Neural crest cell (in vitro differentiated cells): Measurements from ENCODE around the gene BPHL. TPM values are rescaled to one million over a fixed set of nuclear protein-coding genes. Genes with fewer than 3 reads are reported as not detected.

Experiments used
- DNase-seq: peaks from one replicate; pipeline ENCODE4 v3.0.0; 2021; ENCODE audit warnings: low read depth, mixed read lengths, low spot score
- H3K27ac Mint-ChIP-seq: one replicate; pipeline ENCODE4 v1.8.0; 2021; ENCODE audit warnings: mild to moderate bottlenecking, mixed read lengths; ENCODE audit not compliant: unreplicated experiment
- H3K27me3 Mint-ChIP-seq: 2 replicates; pipeline ENCODE4 v1.8.0; 2021; ENCODE audit warnings: low read depth, mild to moderate bottlenecking, mixed read lengths
- H3K36me3 Mint-ChIP-seq: 2 replicates; pipeline ENCODE4 v1.8.0; 2021; ENCODE audit warnings: low read depth, mild to moderate bottlenecking, mixed read lengths
- H3K4me1 Mint-ChIP-seq: 2 replicates; pipeline ENCODE4 v1.8.0; 2021; ENCODE audit warnings: mixed read lengths
- H3K4me3 Mint-ChIP-seq: one replicate; pipeline ENCODE4 v1.8.0; 2021; ENCODE audit warnings: mild to moderate bottlenecking, mixed read lengths
- H3K9me3 Mint-ChIP-seq: 2 replicates; pipeline ENCODE4 v1.8.0; 2021; ENCODE audit warnings: mixed read lengths
- CTCF ChIP-seq: fragments of 200-600 bp; sonication (generic); conservative IDR thresholded peaks from 2 replicates; pipeline ENCODE4 v1.5.0; 2021; ENCODE audit warnings: antibody characterized with exemption, mild to moderate bottlenecking
- total RNA-seq: library from RNA; stranded (reverse); gene quantifications from 2 replicates; pipeline ENCODE4 v1.2.1, GENCODE V29; 2021

The BPHL gene
- total RNA-seq, 1 donor from 2014 or later: 45.7 TPM

- peaks cover 43% of the 10 kb centered on the region for H3K36me3 Mint-ChIP-seq
- TF ChIP-seq CTCF: no peak
- no peak overlapping the region for H3K4me3 Mint-ChIP-seq
- no peak overlapping the region for H3K27ac Mint-ChIP-seq
- H3K27me3 Mint-ChIP-seq: no peaks in the 10 kb centered on the region
- DNase-seq: no peak
- no peaks in the 10 kb centered on the region for H3K4me1 Mint-ChIP-seq
- no peaks in the 10 kb centered on the region for H3K9me3 Mint-ChIP-seq
These were observed 32.1 kb upstream of the BPHL start for GRCh38 chr6:3086282-3086946.

- Mint-ChIP-seq H3K4me1 (no peaks in the 10 kb centered on the region), H3K27ac (no peak overlapping the region), H3K4me3 (no peak overlapping the region), H3K27me3 (no peaks in the 10 kb centered on the region), H3K9me3 (no peaks in the 10 kb centered on the region), H3K36me3 (peaks cover 35% of the 10 kb centered on the region)
- no peak for TF ChIP-seq CTCF
- no peak for DNase-seq
These were observed 30.1 kb upstream of the BPHL start for GRCh38 chr6:3088446-3088845.

GRCh38 chr6:3088968-3089367 lies 29.5 kb upstream of the BPHL start:
- no peak for TF ChIP-seq CTCF
- DNase-seq: no peak
- H3K36me3 Mint-ChIP-seq: peaks cover 30% of the 10 kb centered on the region
- no peaks in the 10 kb centered on the region for H3K27me3 Mint-ChIP-seq
- H3K4me1 Mint-ChIP-seq: no peaks in the 10 kb centered on the region
- H3K27ac Mint-ChIP-seq: no peak overlapping the region
- H3K4me3 Mint-ChIP-seq: no peak overlapping the region
- no peaks in the 10 kb centered on the region for H3K9me3 Mint-ChIP-seq

GRCh38 chr6:3090013-3090412 lies 28.5 kb upstream of the BPHL start:
- H3K36me3 Mint-ChIP-seq: peaks cover 27% of the 10 kb centered on the region
- DNase-seq: no peak

GRCh38 chr6:3094815-3095214 lies 23.7 kb upstream of the BPHL start:
- peaks cover 23% of the 10 kb centered on the region for H3K36me3 Mint-ChIP-seq
- H3K27me3 Mint-ChIP-seq: no peaks in the 10 kb centered on the region
- H3K4me1 Mint-ChIP-seq: no peaks in the 10 kb centered on the region
- no peak for TF ChIP-seq CTCF
- H3K9me3 Mint-ChIP-seq: no peaks in the 10 kb centered on the region
- no peak overlapping the region for H3K4me3 Mint-ChIP-seq
- no peak for DNase-seq
- no peak overlapping the region for H3K27ac Mint-ChIP-seq

More at GRCh38 chr6:3090013-3090412, 28.5 kb upstream of the BPHL start:
- no peak for TF ChIP-seq CTCF
- no peaks in the 10 kb centered on the region for H3K9me3 Mint-ChIP-seq
- no peaks in the 10 kb centered on the region for H3K4me1 Mint-ChIP-seq
- H3K27me3 Mint-ChIP-seq: no peaks in the 10 kb centered on the region
- H3K27ac Mint-ChIP-seq: no peak overlapping the region
- H3K4me3 Mint-ChIP-seq: no peak overlapping the region
